SK-N-SH treated with all-trans-retinoic acid at 6 μM for 48 hours (cell line): ENCODE results near the gene DNTTIP2.

ENCODE experiments used
- ARNTL ChIP-seq: fragments of 450-650 bp; formaldehyde crosslinking; IDR thresholded peaks from 2 replicates; pipeline ENCODE4 v1.5.0; 2020; ENCODE audit warnings: low read depth, mild to moderate bottlenecking, moderate library complexity, borderline replicate concordance
- CREB5 ChIP-seq: fragments of 250-450 bp; sonication (Bioruptor Pico); IDR thresholded peaks from 2 replicates; pipeline ENCODE4 v1.5.1; 2020; ENCODE audit warnings: low read depth, mild to moderate bottlenecking, moderate library complexity
- CSDC2 ChIP-seq: fragments of 250-450 bp; sonication (Bioruptor Pico); IDR thresholded peaks from 2 replicates; pipeline ENCODE4 v1.5.0; 2020; ENCODE audit warnings: mild to moderate bottlenecking, moderate library complexity
- CSRNP3 ChIP-seq: fragments of 250-450 bp; sonication (Bioruptor Pico); IDR thresholded peaks from 2 replicates; pipeline ENCODE4 v1.5.1; 2021; ENCODE audit warnings: mild to moderate bottlenecking, moderate library complexity
- OSR1 ChIP-seq: fragments of 250-450 bp; sonication (Bioruptor Pico); IDR thresholded peaks from 2 replicates; pipeline ENCODE4 v1.8.0; 2022; ENCODE audit warnings: moderate library complexity, mild to moderate bottlenecking, inconsistent platforms
- PATZ1 ChIP-seq: fragments of 250-450 bp; sonication (Bioruptor Pico); IDR thresholded peaks from 2 replicates; pipeline ENCODE4 v1.8.0; 2020; ENCODE audit warnings: mild to moderate bottlenecking, moderate library complexity, borderline replicate concordance
- POU6F1 ChIP-seq: fragments of 250-450 bp; sonication (Bioruptor Pico); IDR thresholded peaks from 2 replicates; pipeline ENCODE4 v1.8.0; 2021; ENCODE audit warnings: low read depth, mild to moderate bottlenecking, moderate library complexity, borderline replicate concordance
- RARB ChIP-seq: fragments of 250-450 bp; sonication (Bioruptor Pico); IDR thresholded peaks from 2 replicates; pipeline ENCODE4 v1.8.0; 2021; ENCODE audit warnings: mild to moderate bottlenecking, moderate library complexity
- TOX ChIP-seq: fragments of 250-450 bp; sonication (Bioruptor Pico); IDR thresholded peaks from 2 replicates; pipeline ENCODE4 v1.8.0; 2021; ENCODE audit warnings: mild to moderate bottlenecking, moderate library complexity, borderline replicate concordance
- TSHZ2 ChIP-seq: fragments of 250-450 bp; sonication (Bioruptor Pico); IDR thresholded peaks from 2 replicates; pipeline ENCODE4 v1.5.0; 2020; ENCODE audit warnings: mild to moderate bottlenecking, moderate library complexity
- ZC3H10 ChIP-seq: fragments of 250-450 bp; sonication (Bioruptor Pico); IDR thresholded peaks from 2 replicates; pipeline ENCODE4 v1.5.1; 2021; ENCODE audit warnings: mild to moderate bottlenecking, moderate library complexity
- ZFP3 ChIP-seq: fragments of 250-450 bp; sonication (Bioruptor Pico); IDR thresholded peaks from 2 replicates; pipeline ENCODE4 v1.5.0; 2020; ENCODE audit warnings: mild to moderate bottlenecking, moderate library complexity
- ZNF70 ChIP-seq: fragments of 450-650 bp; formaldehyde crosslinking; IDR thresholded peaks from 2 replicates; pipeline ENCODE4 v1.5.0; 2020; ENCODE audit warnings: mild to moderate bottlenecking, moderate library complexity

GRCh38 chr1:93848350-93848883, 30.6 kb downstream of the DNTTIP2 start:
- TF ChIP-seq ZC3H10 (no peak), POU6F1 (CRISPR knock-in tag) (no peak), ZFP3 (no peak), PATZ1 (CRISPR knock-in tag) (no peak), CSRNP3 (CRISPR knock-in tag) (no peak), CREB5 (CRISPR knock-in tag) (no peak), TSHZ2 (CRISPR knock-in tag) (no peak), TOX (CRISPR knock-in tag) (no peak), CSDC2 (CRISPR knock-in tag) (no peak), RARB (no peak), OSR1 (no peak), ARNTL (CRISPR knock-in tag) (no peak), ZNF70 (CRISPR knock-in tag) (no peak)
